ENCODE data around the gene XIST. TPM values are rescaled to one million over a fixed set of nuclear protein-coding genes. Genes with fewer than 3 reads are reported as not detected.

XIST gene
- total RNA-seq, 1 experiment from 2014 or later, result 1.4 TPM

DNA sequence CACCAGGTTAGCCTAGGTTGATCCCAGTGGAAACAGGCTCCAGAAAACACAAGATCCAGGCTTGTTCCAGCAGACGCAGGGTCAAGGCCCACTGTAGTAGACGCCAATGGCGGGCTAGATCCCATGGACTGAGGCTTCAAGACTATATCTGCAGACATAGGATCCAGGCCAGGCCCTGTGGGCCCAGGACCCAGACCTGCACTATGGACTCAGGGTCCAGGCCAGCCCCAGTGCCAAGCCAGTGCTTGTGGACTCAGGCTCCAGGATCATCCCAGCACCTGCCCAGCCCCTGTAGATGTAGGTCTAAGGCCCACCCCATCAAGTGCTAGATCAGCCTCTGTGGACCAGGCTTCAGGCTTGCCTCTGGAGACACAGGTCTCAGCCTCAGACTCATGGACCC, 11.3 kb upstream of the XIST start:
- no peak overlapping the region for H2BK120ac ChIP-seq (ENCODE audit: low read depth, low read length, poor library complexity, severe bottlenecking)
- no peak for TF ChIP-seq CTCF (conservative IDR thresholded peaks at IDR 0.05)
- H4K20me1 ChIP-seq (ENCODE audit: control insufficient read depth, insufficient read depth, insufficient read length), result no peaks in the 10 kb centered on the region
- no peak overlapping the region for H2AFZ ChIP-seq (ENCODE audit: low read length)
- H3K23ac ChIP-seq (ENCODE audit: insufficient read length, low read depth, low read length), result no peak overlapping the region
- H3K9me3 ChIP-seq (ENCODE audit: control insufficient read depth, low read depth, low read length), result no peaks in the 10 kb centered on the region
- H4K8ac ChIP-seq (replicated peaks; ENCODE audit: insufficient read length, low read depth, low read length), result no peak overlapping the region
- H3K27ac ChIP-seq (ENCODE audit: insufficient read length, low read depth, low read length), result no peak overlapping the region
- no peak overlapping the region for H3K4ac ChIP-seq (ENCODE audit: low read depth, low read length)
- WGBS (ENCODE audit: extremely low coverage, insufficient read length, low lambda C conversion rate), result no CpG with 5 or more reads among the region's 3 CpGs
- no peak for DNase-seq
- H2BK12ac ChIP-seq (ENCODE audit: insufficient read length, low read depth, low read length), result no peak overlapping the region
- H4K91ac ChIP-seq (ENCODE audit: insufficient read length, low read depth, low read length), result no peak overlapping the region
- no peak overlapping the region for H3K14ac ChIP-seq (ENCODE audit: insufficient read depth, low read length)
- Mint-ChIP-seq H3K27me3 (ENCODE audit: low read depth) (no peaks in the 10 kb centered on the region), H3K4me3 (no peak overlapping the region), H3K36me3 (ENCODE audit: insufficient read depth in 1 of 3, low read depth in 3 of 3) (peaks cover 8 to 16% (median 12%) of the 10 kb centered on the region in 3 experiments; a peak in 6 of 7 replicates), H3K27ac (no peak overlapping the region), H3K9me3 (peaks cover 16 to 17% of the 10 kb centered on the region in 2 experiments), H3K4me1 (peaks cover 5% of the 10 kb centered on the region in 2 experiments)
- no peak overlapping the region for H3T11ph ChIP-seq (ENCODE audit: low read length)
- no peak overlapping the region for H2BK20ac ChIP-seq (ENCODE audit: low read depth, low read length, poor library complexity, severe bottlenecking)
- no peak overlapping the region for H2AK5ac ChIP-seq (ENCODE audit: insufficient read length, low read length)
- no peaks in the 10 kb centered on the region for H3K23me2 ChIP-seq (ENCODE audit: insufficient read length, low read depth, low read length, poor library complexity, severe bottlenecking)
- no peaks in the 10 kb centered on the region for H3K27me3 ChIP-seq (ENCODE audit: insufficient read depth, low read length)
- no peak overlapping the region for H4K5ac ChIP-seq (ENCODE audit: insufficient read length, low read depth, low read length)
- no peak overlapping the region for H3K56ac ChIP-seq (ENCODE audit: insufficient read length, low read depth, low read length)
- no peak overlapping the region for H2BK5ac ChIP-seq (ENCODE audit: insufficient read length, low read length)
- no peaks in the 10 kb centered on the region for H3K79me2 ChIP-seq (ENCODE audit: insufficient read depth, low read length)
- H3K18ac ChIP-seq (ENCODE audit: insufficient read length, low read depth, low read length), result no peak overlapping the region
- H3K4me1 ChIP-seq (ENCODE audit: insufficient read depth, low read length), result no peaks in the 10 kb centered on the region
- no peak overlapping the region for H3K4me2 ChIP-seq (ENCODE audit: insufficient read depth, insufficient read length, low read length)
- H3K9ac ChIP-seq (ENCODE audit: extremely low read depth, insufficient read length, low read length), result no peak overlapping the region
- no peak overlapping the region for H2BK15ac ChIP-seq (ENCODE audit: low read depth, low read length)
- H3K79me1 ChIP-seq (ENCODE audit: insufficient read depth, low read depth, low read length, poor library complexity, severe bottlenecking), result no peaks in the 10 kb centered on the region
